HepG2 (cell line): ENCODE results near the gene HLF. TPM values are rescaled to one million over a fixed set of nuclear protein-coding genes. Genes with fewer than 3 reads are reported as not detected.

Experiments used
- FOXA3 ChIP-seq: IDR thresholded peaks from 2 replicates; pipeline ENCODE4 v1.6.1; 2016; ENCODE audit warnings: missing genetic modification reagents, missing compliant biosample characterization
- IRX3 ChIP-seq: sonication (generic); formaldehyde crosslinking; IDR thresholded peaks from 2 replicates; pipeline ENCODE4 v1.8.1; 2023; ENCODE audit warnings: mild to moderate bottlenecking, low read depth, missing genetic modification reagents, borderline replicate concordance
- KDM3A ChIP-seq: IDR thresholded peaks from 2 replicates; pipeline ENCODE4 v1.6.1; 2018; ENCODE audit warnings: low read depth, missing compliant biosample characterization
- KLF9 ChIP-seq: IDR thresholded peaks from 2 replicates; pipeline ENCODE4 v1.6.1; 2016; ENCODE audit warnings: low read depth
- KMT2A ChIP-seq: sonication (generic); formaldehyde crosslinking; IDR thresholded peaks from 2 replicates; pipeline ENCODE4 v1.4.0; 2020; ENCODE audit warnings: missing genetic modification reagents
- PAF1 ChIP-seq: IDR thresholded peaks from 2 replicates; pipeline ENCODE4 v1.6.1; 2016; ENCODE audit warnings: missing genetic modification reagents, missing compliant biosample characterization
- PCBP2 ChIP-seq: fragments of 200-400 bp; formaldehyde crosslinking; optimal IDR thresholded peaks from 2 replicates; pipeline ENCODE3; 2018; ENCODE audit warnings: low read length, low read depth; ENCODE audit not compliant: poor library complexity, severe bottlenecking
- RNF2 ChIP-seq: fragments of 450-650 bp; conservative IDR thresholded peaks from 2 replicates; pipeline ENCODE4 v1.6.1; 2016; ENCODE audit warnings: low read depth
- SNAI1 ChIP-seq: sonication (generic); formaldehyde crosslinking; IDR thresholded peaks from 2 replicates; pipeline ENCODE4 v1.5.0; 2020; ENCODE audit warnings: mild to moderate bottlenecking, missing genetic modification reagents, borderline replicate concordance
- ZBTB7A ChIP-seq: sonication (generic); formaldehyde crosslinking; IDR thresholded peaks from 2 replicates; pipeline ENCODE4 v1.8.0; 2022; ENCODE audit warnings: mild to moderate bottlenecking, missing genetic modification reagents
- ZFP1 ChIP-seq: IDR thresholded peaks from 2 replicates; pipeline ENCODE4 v1.6.1; 2016
- ZNF160 ChIP-seq: sonication (generic); formaldehyde crosslinking; IDR thresholded peaks from 2 replicates; pipeline ENCODE4 v1.8.0; 2022; ENCODE audit warnings: mild to moderate bottlenecking, inconsistent platforms, missing genetic modification reagents
- ZNF432 ChIP-seq: sonication (generic); formaldehyde crosslinking; IDR thresholded peaks from 2 replicates; pipeline ENCODE4 v1.5.0; 2020; ENCODE audit warnings: missing genetic modification reagents, mild to moderate bottlenecking, borderline replicate concordance
- ZNF7 ChIP-seq: IDR thresholded peaks from 2 replicates; pipeline ENCODE4 v1.6.1; 2016; ENCODE audit warnings: missing biosample characterization, missing genetic modification reagents
- ZNF788 ChIP-seq: sonication (generic); formaldehyde crosslinking; IDR thresholded peaks from 2 replicates; pipeline ENCODE4 v1.5.0; 2020; ENCODE audit warnings: mild to moderate bottlenecking, missing genetic modification reagents, borderline replicate concordance
- ZSCAN20 ChIP-seq: sonication (generic); formaldehyde crosslinking; IDR thresholded peaks from 2 replicates; pipeline ENCODE4 v1.4.0; 2020; ENCODE audit warnings: missing genetic modification reagents, mild to moderate bottlenecking, borderline replicate concordance
- polyA plus RNA-seq, 8 experiments: library from polyadenylated mRNA; depleted of rRNA in 3 of 8; stranded (reverse) in 7 of 8; unstranded in 1 of 8; fragments of >200 nt; fragmentation: Illumina TruSeq in 4 of 8; extraction: Trizol in 4 of 8; gene quantifications; 2 replicates each; pipeline versions ENCODE4 v1.2.1 to v1.2.3, GENCODE V29; 2011 to 2016; ENCODE audit warnings: low read depth in 4 of 8, missing spikeins in 1 of 8, mixed read lengths in 1 of 8; ENCODE audit not compliant: insufficient read depth in 1 of 8
- total RNA-seq, 5 experiments: library from RNA; depleted of rRNA; stranded (reverse); fragments of >200 nt; fragmentation: Illumina TruSeq; extraction: Trizol; gene quantifications; 2 replicates each; pipeline ENCODE4 v1.2.3, GENCODE V29; 2016; ENCODE audit warnings: low read depth in 1 of 5
- TF ChIP-seq, protein P1 (sequence below): sonication (generic); formaldehyde crosslinking; IDR thresholded peaks from 2 replicates; pipeline ENCODE4 v1.8.1; 2023; ENCODE audit warnings: mild to moderate bottlenecking, moderate library complexity, missing genetic modification reagents
- TF ChIP-seq, protein P2 (sequence below): sonication (generic); formaldehyde crosslinking; IDR thresholded peaks from 2 replicates; pipeline ENCODE4 v1.4.0; 2020; ENCODE audit warnings: missing genetic modification reagents, low read depth, mild to moderate bottlenecking, borderline replicate concordance
- TF ChIP-seq, protein P3 (sequence below): sonication (generic); formaldehyde crosslinking; IDR thresholded peaks from 2 replicates; pipeline ENCODE4 v1.5.1; 2020; ENCODE audit warnings: missing genetic modification reagents, mild to moderate bottlenecking, borderline replicate concordance
- TF ChIP-seq, protein P4 (sequence below): sonication (generic); formaldehyde crosslinking; IDR thresholded peaks from 2 replicates; pipeline ENCODE4 v1.5.1; 2020; ENCODE audit warnings: missing genetic modification reagents, mild to moderate bottlenecking, borderline replicate concordance
- TF ChIP-seq, protein P5 (sequence below): fragments of 450-650 bp; IDR thresholded peaks from 2 replicates; pipeline ENCODE4 v1.6.1; 2016
- TF ChIP-seq, protein P6 (sequence below): sonication (generic); formaldehyde crosslinking; IDR thresholded peaks from 2 replicates; pipeline ENCODE4 v1.5.0; 2020; ENCODE audit warnings: missing genetic modification reagents, mild to moderate bottlenecking, borderline replicate concordance

The HLF gene
- total and polyA plus RNA-seq, 2 of the 13 experiments (the other 11 are each of a cell fraction or from before 2014, with no cell fraction given): 202 to 346 TPM

DNA sequence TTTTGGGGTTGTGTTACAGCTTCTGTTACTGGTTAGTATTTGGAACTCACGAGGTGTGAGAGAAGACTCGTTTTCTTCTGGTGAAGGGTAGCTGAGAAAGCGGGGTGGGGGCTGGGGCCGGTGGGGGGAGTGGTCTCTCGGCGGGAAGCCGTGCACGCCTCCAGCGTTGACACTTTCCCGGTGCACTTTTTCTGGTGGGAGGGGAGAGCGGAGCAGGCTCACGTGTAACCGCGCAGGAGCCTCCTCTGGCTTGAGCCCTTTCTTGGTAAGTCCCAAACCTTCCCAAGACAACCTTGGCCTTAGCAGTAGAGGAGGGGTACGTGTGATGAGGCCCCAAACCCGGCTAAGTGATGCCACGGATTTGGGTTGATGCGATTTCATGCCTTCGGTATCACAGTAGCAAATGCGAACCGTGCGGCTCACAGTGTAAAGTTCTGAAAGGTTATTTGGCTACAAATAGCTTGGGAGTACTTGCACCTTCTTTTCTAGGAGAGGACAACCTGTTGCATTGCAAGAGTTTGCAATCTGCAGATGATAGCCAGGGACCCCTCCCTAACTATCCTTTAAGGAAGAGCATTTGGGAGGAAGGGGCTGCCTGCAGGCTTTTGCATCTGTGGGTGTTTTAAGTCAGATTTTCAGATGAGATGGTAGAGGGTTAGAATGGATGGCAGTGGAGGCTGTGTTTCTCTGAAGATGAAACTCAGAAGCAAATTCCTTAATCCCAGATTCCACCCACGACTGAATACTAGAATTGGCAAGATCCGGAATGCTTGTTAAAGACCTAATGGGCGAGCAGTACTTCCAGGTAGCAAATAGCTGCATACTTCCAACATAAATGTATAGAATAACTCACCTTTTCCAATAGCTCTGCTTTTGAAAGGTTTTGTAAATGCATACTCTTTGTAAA lies 1.5 kb downstream of the HLF start (continued):
- TF ChIP-seq, protein P1, sequence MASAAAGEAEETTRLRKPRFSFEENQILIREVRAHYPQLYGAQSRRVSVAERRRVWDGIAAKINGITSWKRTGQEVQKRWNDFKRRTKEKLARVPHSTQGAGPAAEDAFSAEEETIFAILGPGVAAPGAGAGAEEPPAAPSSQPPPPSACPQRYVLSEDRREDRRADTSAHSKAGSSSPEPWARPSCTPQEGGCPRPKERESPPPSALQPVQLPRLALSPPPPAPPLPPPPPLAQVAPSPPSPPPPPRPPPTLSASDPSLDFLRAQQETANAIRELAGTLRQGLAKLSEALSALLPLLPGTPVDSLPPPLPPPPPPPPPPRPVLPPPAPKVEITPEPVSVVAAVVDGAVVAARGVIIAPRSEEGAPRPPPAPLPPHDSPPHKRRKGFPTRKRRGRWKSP (CRISPR knock-in tag): peak; percentile 70; the same call in 1 of the 2 replicates
- TF ChIP-seq SNAI1: no peak; the same call in 1 of the 2 replicates
- TF ChIP-seq ZNF7 (CRISPR knock-in tag): 0 out of 2 replicates have a peak, but pooled peaks have one; percentile 19
- TF ChIP-seq PCBP2: no peak
- peak; percentile 90 for TF ChIP-seq PAF1
- peak; percentile 19; the same call in 1 of the 2 replicates for TF ChIP-seq ZNF160
- 0 out of 2 replicates have a peak, but pooled peaks have one; percentile 16 for TF ChIP-seq FOXA3 (CRISPR knock-in tag)
- TF ChIP-seq ZNF788: no peak
- TF ChIP-seq IRX3: no peak
- no peak for TF ChIP-seq ZSCAN20 (CRISPR knock-in tag)
- TF ChIP-seq, protein P2, sequence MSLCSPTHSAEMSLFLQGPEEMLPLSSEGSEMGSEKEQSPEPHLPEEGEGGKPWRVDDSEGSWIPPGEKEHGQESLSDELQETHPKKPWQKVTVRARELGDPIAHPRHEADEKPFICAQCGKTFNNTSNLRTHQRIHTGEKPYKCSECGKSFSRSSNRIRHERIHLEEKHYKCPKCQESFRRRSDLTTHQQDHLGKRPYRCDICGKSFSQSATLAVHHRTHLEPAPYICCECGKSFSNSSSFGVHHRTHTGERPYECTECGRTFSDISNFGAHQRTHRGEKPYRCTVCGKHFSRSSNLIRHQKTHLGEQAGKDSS: no peak
- TF ChIP-seq ZNF432 (CRISPR knock-in tag): no peak
- 0 out of 2 replicates have a peak, but pooled peaks have one; percentile 53 for TF ChIP-seq ZFP1 (CRISPR knock-in tag)
- no peak for TF ChIP-seq KDM3A
- TF ChIP-seq, protein P3, sequence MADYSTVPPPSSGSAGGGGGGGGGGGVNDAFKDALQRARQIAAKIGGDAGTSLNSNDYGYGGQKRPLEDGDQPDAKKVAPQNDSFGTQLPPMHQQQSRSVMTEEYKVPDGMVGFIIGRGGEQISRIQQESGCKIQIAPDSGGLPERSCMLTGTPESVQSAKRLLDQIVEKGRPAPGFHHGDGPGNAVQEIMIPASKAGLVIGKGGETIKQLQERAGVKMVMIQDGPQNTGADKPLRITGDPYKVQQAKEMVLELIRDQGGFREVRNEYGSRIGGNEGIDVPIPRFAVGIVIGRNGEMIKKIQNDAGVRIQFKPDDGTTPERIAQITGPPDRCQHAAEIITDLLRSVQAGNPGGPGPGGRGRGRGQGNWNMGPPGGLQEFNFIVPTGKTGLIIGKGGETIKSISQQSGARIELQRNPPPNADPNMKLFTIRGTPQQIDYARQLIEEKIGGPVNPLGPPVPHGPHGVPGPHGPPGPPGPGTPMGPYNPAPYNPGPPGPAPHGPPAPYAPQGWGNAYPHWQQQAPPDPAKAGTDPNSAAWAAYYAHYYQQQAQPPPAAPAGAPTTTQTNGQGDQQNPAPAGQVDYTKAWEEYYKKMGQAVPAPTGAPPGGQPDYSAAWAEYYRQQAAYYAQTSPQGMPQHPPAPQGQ (CRISPR knock-in tag): no peak
- no peak for TF ChIP-seq KLF9 (CRISPR knock-in tag)
- TF ChIP-seq, protein P4, sequence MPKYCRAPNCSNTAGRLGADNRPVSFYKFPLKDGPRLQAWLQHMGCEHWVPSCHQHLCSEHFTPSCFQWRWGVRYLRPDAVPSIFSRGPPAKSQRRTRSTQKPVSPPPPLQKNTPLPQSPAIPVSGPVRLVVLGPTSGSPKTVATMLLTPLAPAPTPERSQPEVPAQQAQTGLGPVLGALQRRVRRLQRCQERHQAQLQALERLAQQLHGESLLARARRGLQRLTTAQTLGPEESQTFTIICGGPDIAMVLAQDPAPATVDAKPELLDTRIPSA (CRISPR knock-in tag): no peak
- TF ChIP-seq RNF2: no peak
- no peak for TF ChIP-seq KMT2A (CRISPR knock-in tag)
- TF ChIP-seq, protein P5, sequence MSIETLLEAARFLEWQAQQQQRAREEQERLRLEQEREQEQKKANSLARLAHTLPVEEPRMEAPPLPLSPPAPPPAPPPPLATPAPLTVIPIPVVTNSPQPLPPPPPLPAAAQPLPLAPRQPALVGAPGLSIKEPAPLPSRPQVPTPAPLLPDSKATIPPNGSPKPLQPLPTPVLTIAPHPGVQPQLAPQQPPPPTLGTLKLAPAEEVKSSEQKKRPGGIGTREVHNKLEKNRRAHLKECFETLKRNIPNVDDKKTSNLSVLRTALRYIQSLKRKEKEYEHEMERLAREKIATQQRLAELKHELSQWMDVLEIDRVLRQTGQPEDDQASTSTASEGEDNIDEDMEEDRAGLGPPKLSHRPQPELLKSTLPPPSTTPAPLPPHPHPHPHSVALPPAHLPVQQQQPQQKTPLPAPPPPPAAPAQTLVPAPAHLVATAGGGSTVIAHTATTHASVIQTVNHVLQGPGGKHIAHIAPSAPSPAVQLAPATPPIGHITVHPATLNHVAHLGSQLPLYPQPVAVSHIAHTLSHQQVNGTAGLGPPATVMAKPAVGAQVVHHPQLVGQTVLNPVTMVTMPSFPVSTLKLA: peak; percentile 19; the same call in 1 of the 2 replicates
- TF ChIP-seq ZBTB7A (CRISPR knock-in tag): peak; percentile 68; the same call in 1 of the 2 replicates
- TF ChIP-seq, protein P6, sequence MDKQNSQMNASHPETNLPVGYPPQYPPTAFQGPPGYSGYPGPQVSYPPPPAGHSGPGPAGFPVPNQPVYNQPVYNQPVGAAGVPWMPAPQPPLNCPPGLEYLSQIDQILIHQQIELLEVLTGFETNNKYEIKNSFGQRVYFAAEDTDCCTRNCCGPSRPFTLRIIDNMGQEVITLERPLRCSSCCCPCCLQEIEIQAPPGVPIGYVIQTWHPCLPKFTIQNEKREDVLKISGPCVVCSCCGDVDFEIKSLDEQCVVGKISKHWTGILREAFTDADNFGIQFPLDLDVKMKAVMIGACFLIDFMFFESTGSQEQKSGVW (CRISPR knock-in tag): no peak
